B cell (primary cell): Measurements from ENCODE around the gene GNA12. TPM values are rescaled to one million over a fixed set of nuclear protein-coding genes. Genes with fewer than 3 reads are reported as not detected.

Source experiments
- ATAC-seq: fragments of 200-7000 bp; cut with Tn5 transposase; one replicate; pipeline ENCODE4 v1.10.0; 2021; ENCODE audit warnings: low read depth, mild to moderate bottlenecking, moderate number of reproducible peaks, moderate library complexity
- CTCF ChIA-PET: fragments of 350-600 bp; sonication (Branson Sonifier 250); formaldehyde crosslinking; loops from one replicate; lab custom pipeline; 2021; ENCODE audit warnings: antibody characterized with exemption, inconsistent platforms; lab: Charles Lee
- POLR2A ChIA-PET: fragments of 350-600 bp; sonication (Branson Sonifier 250); formaldehyde crosslinking; loops from one replicate; lab custom pipeline; 2021; ENCODE audit warnings: antibody characterized with exemption; lab: Charles Lee
- DNase-seq: peaks from one replicate; pipeline ENCODE4 v3.0.0; 2013
- H2AFZ ChIP-seq: 2 replicates; pipeline ENCODE4 v1.6.1; 2012; ENCODE audit warnings: mild to moderate bottlenecking, low read depth, low read length; ENCODE audit not compliant: insufficient read depth, poor library complexity, severe bottlenecking
- H3K27ac ChIP-seq, 2 donors: 1 replicate in 1 of 2; 2 replicates in 1 of 2; pipeline ENCODE4 v1.5.1; 2012 to 2013; ENCODE audit warnings: low read length in 2 of 2, mild to moderate bottlenecking in 2 of 2, moderate library complexity in 1 of 2
- H3K27me3 ChIP-seq, 4 experiments: fragments of 200-600 bp in 1 of 4; sonication (generic) in 1 of 4; replicated peaks in 1 of 4; 1 replicate in 2 of 4; 2 replicates in 2 of 4; pipeline versions ENCODE4 v1.6.1 to v1.7.0; 2013 to 2016; ENCODE audit warnings: low read length in 3 of 4, mild to moderate bottlenecking in 2 of 4, mixed read lengths in 1 of 4, moderate library complexity in 1 of 4; ENCODE audit not compliant: insufficient read depth in 4 of 4, control insufficient read depth in 3 of 4; ENCODE audit errors: control extremely low read depth in 1 of 4
- H3K36me3 ChIP-seq, 2 experiments: replicated peaks in 1 of 2; 1 replicate in 1 of 2; 2 replicates in 1 of 2; pipeline versions ENCODE4 v1.6.1 to v1.7.1; 2013; ENCODE audit warnings: low read length in 1 of 2; ENCODE audit not compliant: insufficient read depth in 2 of 2, control insufficient read depth in 1 of 2; ENCODE audit errors: control extremely low read depth in 1 of 2, extremely low read depth in 1 of 2
- H3K4me1 ChIP-seq, 2 donors: fragments of 200-600 bp in 1 of 2; sonication (generic) in 1 of 2; 1 replicate in 1 of 2; 2 replicates in 1 of 2; pipeline versions ENCODE4 v1.5.1 to v1.6.1; 2013 to 2017; ENCODE audit warnings: low read length in 2 of 2; ENCODE audit not compliant: control insufficient read depth in 2 of 2, insufficient read depth in 2 of 2
- H3K4me2 ChIP-seq: replicated peaks from 2 replicates; pipeline ENCODE3; 2012; ENCODE audit warnings: mild to moderate bottlenecking, low read depth, low read length; ENCODE audit not compliant: poor library complexity, severe bottlenecking
- H3K4me3 ChIP-seq, 5 experiments: fragments of 200-600 bp in 1 of 5; sonication (generic) in 1 of 5; 1 replicate in 3 of 5; 2 replicates in 2 of 5; pipeline versions ENCODE4 v1.5.1 to v1.7.0; 2011 to 2016; ENCODE audit warnings: low read length in 4 of 5, mild to moderate bottlenecking in 4 of 5, low read depth in 2 of 5, control low read depth in 1 of 5, moderate library complexity in 1 of 5; ENCODE audit not compliant: insufficient read depth in 1 of 5; ENCODE audit errors: control extremely low read depth in 1 of 5, extremely low read depth in 1 of 5
- H3K79me2 ChIP-seq: fragments of 200-600 bp; sonication (generic); one replicate; pipeline ENCODE4 v1.6.0; 2016; ENCODE audit warnings: low read length; ENCODE audit not compliant: control insufficient read depth, insufficient read depth
- H3K9ac ChIP-seq: fragments of 200-600 bp; sonication (generic); 2 replicates; pipeline ENCODE4 v1.6.1; 2017; ENCODE audit warnings: mild to moderate bottlenecking, low read length, moderate library complexity
- H3K9me3 ChIP-seq, 3 donors: one replicate each; pipeline versions ENCODE4 v1.6.1 to v1.7.1; 2013; ENCODE audit warnings: low read length in 2 of 3; ENCODE audit not compliant: control insufficient read depth in 2 of 3, insufficient read depth in 1 of 3; ENCODE audit errors: control extremely low read depth in 1 of 3
- H4K20me1 ChIP-seq: 2 replicates; pipeline ENCODE4 v1.6.0; 2012; ENCODE audit warnings: mild to moderate bottlenecking, low read length; ENCODE audit not compliant: insufficient read depth, control insufficient read depth, poor library complexity, severe bottlenecking
- H3K27ac Mint-ChIP-seq: one replicate; pipeline ENCODE4 v1.8.0; 2021; ENCODE audit warnings: mixed read lengths
- H3K27me3 Mint-ChIP-seq: one replicate; pipeline ENCODE4 v1.8.0; 2021; ENCODE audit warnings: mixed read lengths
- H3K4me1 Mint-ChIP-seq: one replicate; pipeline ENCODE4 v1.8.0; 2021; ENCODE audit warnings: mixed read lengths
- H3K4me3 Mint-ChIP-seq: one replicate; pipeline ENCODE4 v1.8.0; 2021; ENCODE audit warnings: mixed read lengths
- H3K9me3 Mint-ChIP-seq: one replicate; pipeline ENCODE4 v1.8.0; 2022; ENCODE audit warnings: mixed read lengths; ENCODE audit not compliant: insufficient read depth
- CTCF ChIP-seq: fragments of 200-600 bp; IDR thresholded peaks from one replicate; pipeline ENCODE4 v1.8.0; 2022; ENCODE audit warnings: antibody characterized with exemption, mild to moderate bottlenecking
- EZH2 ChIP-seq: IDR thresholded peaks from 2 replicates; pipeline ENCODE4 v1.6.1; 2012; ENCODE audit warnings: borderline replicate concordance, low read depth, mild to moderate bottlenecking, moderate library complexity, low read length; ENCODE audit not compliant: insufficient read depth, poor library complexity, severe bottlenecking
- WGBS: methylation state at CpG from one replicate; pipeline ENCODE4 v1.1.5; 2013; ENCODE audit warnings: missing lambda C conversion rate; ENCODE audit not compliant: insufficient coverage; 5-methylcytosine and 5-hydroxymethylcytosine counted together
- intact Hi-C: fragments of 100-400 bp; cut with micrococcal nuclease; formaldehyde crosslinking; loops from one replicate; pipeline ENCODE4 v1.10.0; 2022
- polyA plus RNA-seq: library from polyadenylated mRNA; depleted of rRNA; stranded (reverse); fragments of >200 nt; gene quantifications from 2 replicates; pipeline ENCODE4 v1.2.3, GENCODE V29; 2012
- total RNA-seq, 2 donors: library from RNA; stranded (reverse); fragments of 120-200 nt in 1 of 2; gene quantifications; 1 replicate in 1 of 2; 2 replicates in 1 of 2; pipeline versions ENCODE4 v1.2.3 to v1.2.4, GENCODE V29; 2013 to 2022

GNA12 gene
- total and polyA plus RNA-seq, 2 donors (not counting 1 experiment from before 2014, with no cell fraction given), result 34.6 to 110 TPM

- H3K27me3 ChIP-seq, result no peaks in the 10 kb centered on the region
- peaks cover 10% of the 10 kb centered on the region for H4K20me1 ChIP-seq
- no peak for ATAC-seq
- Mint-ChIP-seq H3K27me3 (no peaks in the 10 kb centered on the region), H3K4me1 (peaks cover 46% of the 10 kb centered on the region), H3K4me3 (peak overlapping the region; percentile 60), H3K27ac (peak overlapping the region; percentile 80), H3K9me3 (no peaks in the 10 kb centered on the region)
- ChIA-PET CTCF (no interaction called here), POLR2A (no interaction called here)
- no peak overlapping the region for H3K4me3 ChIP-seq
- H3K4me1 ChIP-seq, result peaks cover 15 to 19% of the 10 kb centered on the region in 2 donors
- H3K9me3 ChIP-seq, result no peaks in the 10 kb centered on the region
- DNase-seq, result no peak
- no peak overlapping the region for H3K9ac ChIP-seq
- no peak overlapping the region for H2AFZ ChIP-seq
- peaks cover 4 to 5% of the 10 kb centered on the region in 2 experiments for H3K36me3 ChIP-seq
- H3K27ac ChIP-seq, result no peak overlapping the region
- TF ChIP-seq EZH2 (no peak), CTCF (no peak)
- no peak overlapping the region for H3K4me2 ChIP-seq
- peaks cover 44% of the 10 kb centered on the region for H3K79me2 ChIP-seq
- whole genome bisulfite sequencing, result 85% methylated on average over 5 of the region's 6 CpGs
- intact Hi-C loops, result loop anchor here (5.0 kb wide), 2 partner anchors 36 to 51 kb away; no protein-coding TSS in a partner anchor
These were observed 72.8 kb downstream of the GNA12 start for GRCh38 chr7:2771274-2771731.

GRCh38 chr7:2764621-2765020 is 79.5 kb downstream of the GNA12 start:
- Mint-ChIP-seq H3K27me3 (no peaks in the 10 kb centered on the region), H3K4me1 (peaks cover 9% of the 10 kb centered on the region), H3K4me3 (no peak overlapping the region), H3K27ac (no peak overlapping the region), H3K9me3 (no peaks in the 10 kb centered on the region)
- DNase-seq (no peak), ATAC-seq (no peak)
- TF ChIP-seq CTCF (no peak), EZH2 (no peak)
- Histone ChIP-seq H3K4me2 (no peak overlapping the region), H3K27ac (no peak overlapping the region), H3K27me3 (no peaks in the 10 kb centered on the region), H3K4me1 (no peaks in the 10 kb centered on the region), H3K4me3 (no peak overlapping the region), H3K79me2 (peaks cover 32% of the 10 kb centered on the region), H3K9ac (no peak overlapping the region), H3K9me3 (no peaks in the 10 kb centered on the region), H2AFZ (no peak overlapping the region), H4K20me1 (peaks cover 17% of the 10 kb centered on the region), H3K36me3 (peaks cover 3 to 17% of the 10 kb centered on the region in 2 experiments)
- POLR2A ChIA-PET, result no interaction called here
- CTCF ChIA-PET, result interaction anchor here (1.0 to 1.4 kb wide), 2 partner anchors 55 to 101 kb away, joined by 3 read pairs; no protein-coding TSS in a partner anchor
- WGBS, result 96% methylated on average over 9 of the region's 11 CpGs
- intact Hi-C loops, result no loop called here
